Measurements from ENCODE around the gene TRIM59. TPM values are rescaled to one million over a fixed set of nuclear protein-coding genes. Genes with fewer than 3 reads are reported as not detected.
A peak's percentile ranks its signal among the peaks of the same experiment; 100 is the strongest.

TRIM59 gene
- total and polyA plus RNA-seq, 9 of the 15 experiments (the other 6 are each of a cell fraction or from before 2014, with no cell fraction given), result 16.8 to 101 (median 34.8) TPM

- FAIRE-seq, result no peak
- no peak overlapping the region for H3K4me2 ChIP-seq (ENCODE audit: insufficient read depth, low read length)
These were observed 39.6 kb downstream of the TRIM59 start for GRCh38 chr3:160409812-160410610.

DNA sequence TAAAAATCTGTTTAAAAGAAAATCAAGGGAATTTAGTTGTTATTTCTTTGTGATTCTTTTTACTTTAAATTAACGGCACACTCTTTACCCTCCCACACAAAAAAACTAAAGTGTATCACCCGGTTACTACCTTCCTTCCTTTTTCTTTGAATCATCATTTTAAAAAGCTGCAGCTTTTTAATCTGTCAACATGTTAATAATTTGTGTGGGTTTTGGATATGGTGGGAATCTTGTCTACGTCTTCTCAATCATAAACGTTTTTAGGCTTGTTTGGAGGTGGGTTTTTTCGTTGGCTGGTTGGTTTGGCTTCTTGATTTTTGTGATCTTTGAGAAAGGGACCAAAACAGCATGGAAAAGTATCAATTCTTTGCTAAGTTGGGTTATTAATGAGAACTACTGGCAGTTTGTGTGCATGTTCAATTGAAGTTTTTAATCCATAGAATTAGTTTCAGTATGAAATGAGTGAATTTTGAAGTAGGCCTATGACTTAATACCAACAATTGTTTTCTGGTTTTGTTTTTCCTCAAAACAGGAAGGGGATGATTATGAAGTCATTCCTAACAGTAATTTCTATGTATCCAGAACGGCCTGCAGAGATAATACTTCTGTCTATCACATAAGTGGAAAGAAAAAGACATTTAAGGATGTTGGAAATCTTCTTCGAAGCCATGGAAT lies 45.7 kb downstream of the TRIM59 start:
- WGBS (ENCODE audit: insufficient coverage, low coverage, missing lambda C conversion rate), result 31% methylated on average over 7 of the region's 7 CpGs
- POLR2A ChIA-PET, result interaction anchor here (0.5 to 2.9 kb wide), 2 partner anchors 8 to 25 kb away, joined by 3 to 23 read pairs; no protein-coding TSS in a partner anchor
- peaks cover 30% of the 10 kb centered on the region for H4K20me1 ChIP-seq (replicated peaks; ENCODE audit: control insufficient read depth, insufficient read depth, low read length)
- TF ChIP-seq VEZF1 (CRISPR knock-in tag; IDR thresholded peaks at IDR 0.05) (0 out of 2 replicates have a peak, but pooled peaks have one; percentile 13), SMARCE1 (IDR thresholded peaks at IDR 0.05) (no peak)
- peak overlapping the region in 1 of 2 experiments; percentile 98; a peak in 2 of 4 replicates for H3K9ac ChIP-seq (ENCODE audit: insufficient read depth in 1 of 2, low read depth in 2 of 2, low read length in 2 of 2)
- peaks cover 0 to 5% of the 10 kb centered on the region in 2 experiments; a peak in 2 of 5 replicates for H3K4me1 ChIP-seq (replicated peaks in 1 of 2; ENCODE audit: control insufficient read depth in 2 of 2, insufficient read depth in 2 of 2, low read length in 2 of 2)
- no peaks in the 10 kb centered on the region for H3K9me3 ChIP-seq (replicated peaks; ENCODE audit: control insufficient read depth, insufficient read depth, low read depth, low read length)
- H3K27ac ChIP-seq (ENCODE audit: extremely low read depth, low read depth, low read length), result no peak overlapping the region; the same call in 2 of the 3 replicates
- intact Hi-C loops (cut with micrococcal nuclease) (loop anchor here (5.0 kb wide), 2 partner anchors 72 to 177 kb away; partner anchors contain the start of gene C3orf80), in situ Hi-C loops (cut with MboI) (no loop called here)
- H3K9me1 ChIP-seq (ENCODE audit: control insufficient read depth, insufficient read depth, low read length), result no peaks in the 10 kb centered on the region
- H3K27me3 ChIP-seq (ENCODE audit: control insufficient read depth in 2 of 2, insufficient read depth in 2 of 2, low read length in 2 of 2), result no peaks in the 10 kb centered on the region
- no peak for ATAC-seq
- CTCF ChIA-PET (ENCODE audit: low intra/inter-chr PET ratio), result no interaction called here
- H2AFZ ChIP-seq (ENCODE audit: low read depth, low read length), result no peak overlapping the region
- no peak for FAIRE-seq
- no TSS peak for BruUV-seq (replicated peaks)
- H3K79me2 ChIP-seq (ENCODE audit: control insufficient read depth, insufficient read depth, low read length), result peaks cover 94% of the 10 kb centered on the region
- H3K4me2 ChIP-seq (ENCODE audit: insufficient read depth, low read length), result peak overlapping the region; percentile 6; the same call in 1 of the 2 replicates
- peak overlapping the region; percentile 71; the same call in 1 of the 2 replicates for H3K4me3 ChIP-seq
- no peak for DNase-seq (ENCODE audit: extremely low read depth in 1 of 4, low spot score in 3 of 4)
- peaks cover 79% of the 10 kb centered on the region for H3K36me3 ChIP-seq (ENCODE audit: control insufficient read depth, insufficient read depth, low read length)

More at GRCh38 chr3:160409812-160410610, 39.6 kb downstream of the TRIM59 start:
- CTCF ChIA-PET (ENCODE audit: low intra/inter-chr PET ratio), result no interaction called here
- no peak overlapping the region for H3K4me3 ChIP-seq
- intact Hi-C loops (cut with micrococcal nuclease) (loop anchor here (5.0 kb wide), 3 partner anchors 68 to 523 kb away; no protein-coding TSS in a partner anchor), in situ Hi-C loops (cut with MboI) (no loop called here)
- H3K9me3 ChIP-seq (replicated peaks; ENCODE audit: control insufficient read depth, insufficient read depth, low read depth, low read length), result no peaks in the 10 kb centered on the region
- POLR2A ChIA-PET, result interaction anchor here (0.6 to 4.0 kb wide), 6 partner anchors 8 to 223 kb away, joined by 3 to 38 read pairs (median 4); partner anchors contain the start of genes IFT80 and SMC4
- no TSS peak for BruUV-seq (replicated peaks)
- H3K4me1 ChIP-seq (replicated peaks in 1 of 2; ENCODE audit: control insufficient read depth in 2 of 2, insufficient read depth in 2 of 2, low read length in 2 of 2), result no peaks in the 10 kb centered on the region
- H3K36me3 ChIP-seq (ENCODE audit: control insufficient read depth, insufficient read depth, low read length), result peaks cover 92% of the 10 kb centered on the region
- 79% methylated on average over 9 of the region's 10 CpGs for WGBS (ENCODE audit: insufficient coverage, low coverage, missing lambda C conversion rate)
- no peak overlapping the region for H3K9ac ChIP-seq (ENCODE audit: insufficient read depth in 1 of 2, low read depth in 2 of 2, low read length in 2 of 2)
- H3K27ac ChIP-seq (ENCODE audit: extremely low read depth, low read depth, low read length), result no peak overlapping the region
- H2AFZ ChIP-seq (ENCODE audit: low read depth, low read length), result no peak overlapping the region
- TF ChIP-seq ZBTB1 (CRISPR knock-in tag; IDR thresholded peaks at IDR 0.05; ENCODE audit: borderline replicate concordance, low read depth) (no peak), RNF2 (IDR thresholded peaks at IDR 0.05) (no peak), ZKSCAN1 (IDR thresholded peaks at IDR 0.05; ENCODE audit: low read depth, low read length) (no peak), POLR2A (conservative IDR thresholded peaks at IDR 0.05) (peak; percentile 65)
- peak; percentile 44 for ATAC-seq
- H3K27me3 ChIP-seq (ENCODE audit: control insufficient read depth in 2 of 2, insufficient read depth in 2 of 2, low read length in 2 of 2), result no peaks in the 10 kb centered on the region
- peaks cover 77% of the 10 kb centered on the region for H3K79me2 ChIP-seq (ENCODE audit: control insufficient read depth, insufficient read depth, low read length)
- no peaks in the 10 kb centered on the region for H4K20me1 ChIP-seq (replicated peaks; ENCODE audit: control insufficient read depth, insufficient read depth, low read length)
- DNase-seq (ENCODE audit: extremely low read depth in 1 of 4, low spot score in 3 of 4), result no peak
- H3K9me1 ChIP-seq (ENCODE audit: control insufficient read depth, insufficient read depth, low read length), result no peaks in the 10 kb centered on the region
